GM19025 (cell line): ENCODE results near the gene PARS2.

Experiments used
- ATAC-seq: cut with Tn5 transposase; IDR thresholded peaks from one replicate; pipeline ENCODE4 v1.9.1; 2021; ENCODE audit warnings: mild to moderate bottlenecking, low read depth, moderate library complexity; ENCODE audit not compliant: unreplicated experiment

Gene PARS2

GRCh38 chr1:54742282-54742681 lies 22.0 kb downstream of the PARS2 start:
- no peak for ATAC-seq

GRCh38 chr1:54741531-54741930 lies 22.8 kb downstream of the PARS2 start:
- no peak for ATAC-seq

DNA sequence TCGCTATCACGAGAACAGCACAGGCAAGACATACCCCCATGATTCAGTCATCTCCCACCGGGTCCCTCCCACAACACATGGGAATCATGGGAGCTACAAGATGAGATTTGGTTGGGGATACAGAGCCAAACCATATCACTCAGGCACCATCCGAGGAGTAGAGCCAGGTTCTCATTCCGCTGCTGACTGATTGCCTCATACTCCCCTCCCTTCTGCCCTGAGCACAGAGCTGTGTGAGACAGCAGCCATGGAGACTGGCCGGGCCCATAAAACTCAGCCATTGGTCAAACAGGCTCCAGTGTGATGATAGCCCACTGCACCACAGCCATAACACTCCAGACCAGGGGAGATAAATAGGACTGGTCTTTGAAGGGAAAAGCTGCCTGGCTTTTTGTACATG lies 26.1 kb downstream of the PARS2 start:
- ATAC-seq, result no peak

- ATAC-seq, result no peak
Measured at GRCh38 chr1:54736685-54737084, 27.6 kb downstream of the PARS2 start.

GRCh38 chr1:54728027-54728426 lies 36.3 kb downstream of the PARS2 start:
- ATAC-seq, result no peak

DNA sequence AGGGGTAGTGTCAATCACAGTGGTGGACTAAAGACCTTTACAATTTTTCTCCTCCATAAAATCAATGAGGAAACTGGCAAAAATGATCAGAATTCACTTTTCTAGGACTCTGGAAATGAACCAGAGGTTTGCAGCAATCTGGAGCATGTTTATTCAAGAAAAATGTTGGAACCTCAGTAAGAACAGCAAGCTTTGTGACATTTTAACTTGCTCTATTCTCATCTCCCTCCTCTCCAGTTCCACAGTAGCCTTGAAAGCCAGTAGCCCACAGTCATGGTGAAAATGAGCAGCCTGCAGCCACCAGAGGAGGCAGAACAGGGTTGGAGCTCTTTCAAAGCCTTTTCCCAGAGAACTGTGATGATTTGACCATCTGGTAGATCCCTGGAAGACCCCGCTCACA lies 39.6 kb downstream of the PARS2 start:
- ATAC-seq, result no peak

DNA sequence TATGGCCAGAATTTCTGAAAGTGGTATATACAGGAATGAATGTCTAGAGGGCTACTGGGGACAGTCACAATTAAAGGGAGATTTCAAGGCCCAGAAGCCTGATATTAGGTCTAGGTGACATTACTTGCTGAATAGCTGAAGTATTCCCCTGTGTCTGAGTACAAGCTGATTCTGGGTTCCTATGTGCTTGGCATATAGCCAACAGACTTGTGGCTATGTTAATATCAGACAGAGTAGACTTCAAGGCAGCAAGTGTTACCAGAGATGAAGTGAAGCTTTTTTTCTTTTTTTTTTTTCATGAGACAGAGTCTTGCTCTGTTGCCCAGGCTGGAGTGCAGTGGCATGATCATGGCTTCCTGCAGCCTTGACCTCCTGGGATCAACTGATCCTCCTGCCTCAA lies 40.3 kb downstream of the PARS2 start:
- no peak for ATAC-seq

GRCh38 chr1:54721719-54722118 lies 42.6 kb downstream of the PARS2 start:
- no peak for ATAC-seq

GRCh38 chr1:54716299-54717047 lies 47.9 kb downstream of the PARS2 start:
- ATAC-seq, result no peak

GRCh38 chr1:54715493-54716298 lies 48.6 kb downstream of the PARS2 start, which contains the start of gene TTC4:
Gene TTC4 (plus strand): TSS chr1:54715861. CDS start chr1:54715909, 48 bp downstream.
- peak; percentile 97 for ATAC-seq

DNA sequence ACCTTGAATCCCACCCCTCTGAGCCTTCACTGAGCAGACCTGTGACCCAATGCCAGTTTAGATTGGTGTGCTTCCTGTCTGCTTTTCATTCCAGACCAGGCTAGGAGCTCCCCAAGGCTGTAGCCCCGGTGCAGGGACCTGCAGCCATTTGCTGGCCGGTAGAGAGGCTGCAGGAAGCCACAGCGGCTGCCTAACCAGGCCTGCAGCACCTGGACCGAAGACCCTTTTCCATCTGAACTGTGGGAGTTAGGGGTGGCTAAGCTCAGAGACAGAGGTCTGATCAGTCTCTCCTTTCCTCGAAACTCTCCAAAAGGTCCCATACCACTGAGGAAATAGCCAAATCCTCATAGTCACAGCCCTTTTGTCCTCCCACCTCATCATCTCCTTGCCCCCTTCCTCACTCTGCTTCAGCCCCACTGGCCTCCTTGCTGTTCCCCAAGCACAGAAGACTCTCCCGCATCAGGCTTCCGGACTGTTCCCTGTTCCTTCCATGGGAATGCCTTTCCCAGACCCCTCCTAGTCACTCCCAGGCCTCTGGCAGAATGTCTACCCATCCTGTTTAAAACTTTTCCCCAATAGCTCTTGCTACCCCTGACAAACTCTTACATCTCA lies 49.3 kb downstream of the PARS2 start:
- ATAC-seq, result no peak

GRCh38 chr1:54711536-54711935 lies 52.8 kb downstream of the PARS2 start:
- no peak for ATAC-seq

GRCh38 chr1:54710841-54711240 lies 53.5 kb downstream of the PARS2 start:
- no peak for ATAC-seq

DNA sequence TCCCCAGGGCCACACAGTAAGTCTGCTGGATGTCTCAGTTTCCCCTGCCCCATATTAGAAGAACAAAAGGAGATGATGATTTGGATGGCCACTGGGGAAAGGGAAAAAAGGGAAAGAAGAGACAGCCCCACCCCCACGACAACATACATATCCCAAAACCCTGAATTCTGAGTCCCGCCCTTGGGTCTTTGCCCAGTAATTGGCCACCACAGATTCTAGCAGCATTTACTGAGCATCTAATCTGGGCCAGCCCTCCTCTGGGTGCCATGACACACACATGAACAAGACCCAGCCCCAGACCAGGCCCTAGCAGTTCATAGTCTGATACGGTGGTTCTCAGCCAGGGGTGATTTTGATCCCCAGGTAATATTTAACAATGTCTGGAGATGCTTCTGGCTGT lies 53.9 kb downstream of the PARS2 start:
- no peak for ATAC-seq

- no peak for ATAC-seq
Measured at GRCh38 chr1:54709547-54710292, 54.6 kb downstream of the PARS2 start.

GRCh38 chr1:54708385-54708784 lies 55.9 kb downstream of the PARS2 start:
- no peak for ATAC-seq
